ENCODE data around the gene SYTL4. TPM values are rescaled to one million over a fixed set of nuclear protein-coding genes. Genes with fewer than 3 reads are reported as not detected.

Gene SYTL4
- total and polyA plus RNA-seq, 2 of the 13 experiments (the other 11 are each of a cell fraction or from before 2014, with no cell fraction given) = 0.41 to 0.73 TPM

DNA sequence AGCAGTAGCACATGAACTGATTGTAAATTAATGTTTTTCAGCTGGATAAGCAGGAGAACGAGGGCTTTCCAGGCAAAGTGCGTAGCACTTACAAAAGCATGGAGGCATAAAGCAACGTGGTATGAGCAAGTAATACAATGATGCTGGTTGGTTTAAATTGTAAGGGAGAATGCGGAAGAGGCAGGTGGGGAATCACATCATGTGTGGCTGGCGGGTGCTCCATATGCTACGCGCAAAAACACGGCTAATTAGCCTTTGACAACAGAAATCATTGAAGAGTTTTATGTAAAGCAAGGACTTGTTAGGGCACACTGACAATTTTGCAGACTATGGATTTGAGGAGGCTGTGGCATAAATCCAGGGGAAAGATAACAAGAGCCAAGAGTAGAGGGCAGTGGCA, 14.6 kb downstream of the SYTL4 start:
- Histone ChIP-seq H3K4me2 (ENCODE audit: low read depth, low read length) (no peak overlapping the region), H4K20me1 (ENCODE audit: insufficient read depth, low read length) (no peaks in the 10 kb centered on the region), H3K27me3 (ENCODE audit: control insufficient read depth in 1 of 2, insufficient read depth in 2 of 2, low read length in 2 of 2) (no peaks in the 10 kb centered on the region), H3K79me2 (ENCODE audit: insufficient read depth, low read length) (no peaks in the 10 kb centered on the region), H2AFZ (ENCODE audit: low read length) (no peak overlapping the region), H3K9ac (ENCODE audit: insufficient read depth, low read depth, low read length) (no peak overlapping the region), H3K9me3 (ENCODE audit: low read length) (no peaks in the 10 kb centered on the region), H3K36me3 (replicated peaks in 1 of 2; ENCODE audit: control insufficient read depth in 1 of 2, insufficient read depth in 2 of 2, low read length in 2 of 2) (no peaks in the 10 kb centered on the region), H3K4me1 (ENCODE audit: insufficient read depth, low read length) (no peaks in the 10 kb centered on the region), H3K4me3 (replicated peaks in 1 of 3; ENCODE audit: insufficient read depth in 1 of 3, low read depth in 2 of 3, low read length in 3 of 3) (no peak overlapping the region), H3K27ac (ENCODE audit: extremely low read length, insufficient read depth, low read length) (no peak overlapping the region)
- CTCF ChIA-PET (ENCODE audit: low intra/inter-chr PET ratio, low total read pairs) = no interaction called here
- no peak for FAIRE-seq
- no peak for DNase-seq (ENCODE audit: low spot score)
- POLR2A ChIA-PET = no interaction called here
- no TSS peak for BruUV-seq (replicated peaks)
- in situ Hi-C loops (cut with HindIII; ENCODE audit: extremely low pct_ligation_motif_present, low pct_unique_long_range_greater_than_20kb) (no loop called here), intact Hi-C loops (cut with micrococcal nuclease; ENCODE audit: unreplicated experiment) (no loop called here)
- ATAC-seq = no peak
- WGBS (ENCODE audit: low lambda C conversion rate) = 56% methylated on average over 8 of the region's 8 CpGs
- TF ChIP-seq NR1H2 (CRISPR knock-in tag; IDR thresholded peaks at IDR 0.05; ENCODE audit: borderline replicate concordance, low read depth) (no peak), RBFOX2 (IDR thresholded peaks at IDR 0.05; ENCODE audit: low read depth, low read length) (no peak), RFXANK (CRISPR knock-in tag; IDR thresholded peaks at IDR 0.05) (no peak), CREB1 (IDR thresholded peaks at IDR 0.05) (no peak), CREB1 (CRISPR knock-in tag; IDR thresholded peaks at IDR 0.05) (no peak), EP300 (IDR thresholded peaks at IDR 0.05; ENCODE audit: low read depth in 2 of 2, low read length in 2 of 2) (no peak), EP300 (CRISPR knock-in tag; IDR thresholded peaks at IDR 0.05; ENCODE audit: borderline replicate concordance) (no peak), ZNF556 (CRISPR knock-in tag; IDR thresholded peaks at IDR 0.05; ENCODE audit: borderline replicate concordance) (no peak), ZNF30 (CRISPR knock-in tag; IDR thresholded peaks at IDR 0.05) (no peak), FOSL2 (CRISPR knock-in tag; IDR thresholded peaks at IDR 0.05) (no peak)
- TF ChIP-seq, protein P1, sequence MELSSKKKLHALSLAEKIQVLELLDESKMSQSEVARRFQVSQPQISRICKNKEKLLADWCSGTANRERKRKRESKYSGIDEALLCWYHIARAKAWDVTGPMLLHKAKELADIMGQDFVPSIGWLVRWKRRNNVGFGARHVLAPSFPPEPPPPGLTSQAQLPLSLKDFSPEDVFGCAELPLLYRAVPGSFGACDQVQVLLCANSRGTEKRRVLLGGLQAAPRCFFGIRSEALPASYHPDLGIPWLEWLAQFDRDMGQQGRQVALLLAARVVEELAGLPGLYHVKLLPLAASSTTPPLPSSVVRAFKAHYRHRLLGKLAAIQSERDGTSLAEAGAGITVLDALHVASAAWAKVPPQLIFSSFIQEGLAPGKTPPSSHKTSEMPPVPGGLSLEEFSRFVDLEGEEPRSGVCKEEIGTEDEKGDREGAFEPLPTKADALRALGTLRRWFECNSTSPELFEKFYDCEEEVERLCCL (CRISPR knock-in tag; IDR thresholded peaks at IDR 0.05; ENCODE audit: borderline replicate concordance) = no peak
- TF ChIP-seq, protein P2, sequence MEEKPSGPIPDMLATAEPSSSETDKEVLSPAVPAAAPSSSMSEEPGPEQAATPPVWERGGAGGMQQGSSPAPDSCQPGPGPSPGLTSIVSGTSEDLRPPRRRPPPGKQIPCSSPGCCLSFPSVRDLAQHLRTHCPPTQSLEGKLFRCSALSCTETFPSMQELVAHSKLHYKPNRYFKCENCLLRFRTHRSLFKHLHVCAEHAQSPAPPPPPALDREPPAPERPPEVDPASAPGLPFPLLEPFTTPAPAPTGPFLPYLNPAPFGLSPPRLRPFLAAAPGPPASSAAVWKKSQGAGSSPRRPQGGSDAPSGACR (CRISPR knock-in tag; IDR thresholded peaks at IDR 0.05) = no peak
- TF ChIP-seq, protein P3, sequence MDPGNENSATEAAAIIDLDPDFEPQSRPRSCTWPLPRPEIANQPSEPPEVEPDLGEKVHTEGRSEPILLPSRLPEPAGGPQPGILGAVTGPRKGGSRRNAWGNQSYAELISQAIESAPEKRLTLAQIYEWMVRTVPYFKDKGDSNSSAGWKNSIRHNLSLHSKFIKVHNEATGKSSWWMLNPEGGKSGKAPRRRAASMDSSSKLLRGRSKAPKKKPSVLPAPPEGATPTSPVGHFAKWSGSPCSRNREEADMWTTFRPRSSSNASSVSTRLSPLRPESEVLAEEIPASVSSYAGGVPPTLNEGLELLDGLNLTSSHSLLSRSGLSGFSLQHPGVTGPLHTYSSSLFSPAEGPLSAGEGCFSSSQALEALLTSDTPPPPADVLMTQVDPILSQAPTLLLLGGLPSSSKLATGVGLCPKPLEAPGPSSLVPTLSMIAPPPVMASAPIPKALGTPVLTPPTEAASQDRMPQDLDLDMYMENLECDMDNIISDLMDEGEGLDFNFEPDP (CRISPR knock-in tag; conservative IDR thresholded peaks at IDR 0.05) = no peak
- TF ChIP-seq, protein P4, sequence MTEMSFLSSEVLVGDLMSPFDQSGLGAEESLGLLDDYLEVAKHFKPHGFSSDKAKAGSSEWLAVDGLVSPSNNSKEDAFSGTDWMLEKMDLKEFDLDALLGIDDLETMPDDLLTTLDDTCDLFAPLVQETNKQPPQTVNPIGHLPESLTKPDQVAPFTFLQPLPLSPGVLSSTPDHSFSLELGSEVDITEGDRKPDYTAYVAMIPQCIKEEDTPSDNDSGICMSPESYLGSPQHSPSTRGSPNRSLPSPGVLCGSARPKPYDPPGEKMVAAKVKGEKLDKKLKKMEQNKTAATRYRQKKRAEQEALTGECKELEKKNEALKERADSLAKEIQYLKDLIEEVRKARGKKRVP (CRISPR knock-in tag; IDR thresholded peaks at IDR 0.05) = no peak
- TF ChIP-seq, protein P5, sequence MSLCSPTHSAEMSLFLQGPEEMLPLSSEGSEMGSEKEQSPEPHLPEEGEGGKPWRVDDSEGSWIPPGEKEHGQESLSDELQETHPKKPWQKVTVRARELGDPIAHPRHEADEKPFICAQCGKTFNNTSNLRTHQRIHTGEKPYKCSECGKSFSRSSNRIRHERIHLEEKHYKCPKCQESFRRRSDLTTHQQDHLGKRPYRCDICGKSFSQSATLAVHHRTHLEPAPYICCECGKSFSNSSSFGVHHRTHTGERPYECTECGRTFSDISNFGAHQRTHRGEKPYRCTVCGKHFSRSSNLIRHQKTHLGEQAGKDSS (CRISPR knock-in tag; IDR thresholded peaks at IDR 0.05; ENCODE audit: borderline replicate concordance, low read depth) = no peak
- TF ChIP-seq, protein P6, sequence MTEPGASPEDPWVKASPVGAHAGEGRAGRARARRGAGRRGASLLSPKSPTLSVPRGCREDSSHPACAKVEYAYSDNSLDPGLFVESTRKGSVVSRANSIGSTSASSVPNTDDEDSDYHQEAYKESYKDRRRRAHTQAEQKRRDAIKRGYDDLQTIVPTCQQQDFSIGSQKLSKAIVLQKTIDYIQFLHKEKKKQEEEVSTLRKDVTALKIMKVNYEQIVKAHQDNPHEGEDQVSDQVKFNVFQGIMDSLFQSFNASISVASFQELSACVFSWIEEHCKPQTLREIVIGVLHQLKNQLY (CRISPR knock-in tag; IDR thresholded peaks at IDR 0.05) = no peak
- TF ChIP-seq, protein P7, sequence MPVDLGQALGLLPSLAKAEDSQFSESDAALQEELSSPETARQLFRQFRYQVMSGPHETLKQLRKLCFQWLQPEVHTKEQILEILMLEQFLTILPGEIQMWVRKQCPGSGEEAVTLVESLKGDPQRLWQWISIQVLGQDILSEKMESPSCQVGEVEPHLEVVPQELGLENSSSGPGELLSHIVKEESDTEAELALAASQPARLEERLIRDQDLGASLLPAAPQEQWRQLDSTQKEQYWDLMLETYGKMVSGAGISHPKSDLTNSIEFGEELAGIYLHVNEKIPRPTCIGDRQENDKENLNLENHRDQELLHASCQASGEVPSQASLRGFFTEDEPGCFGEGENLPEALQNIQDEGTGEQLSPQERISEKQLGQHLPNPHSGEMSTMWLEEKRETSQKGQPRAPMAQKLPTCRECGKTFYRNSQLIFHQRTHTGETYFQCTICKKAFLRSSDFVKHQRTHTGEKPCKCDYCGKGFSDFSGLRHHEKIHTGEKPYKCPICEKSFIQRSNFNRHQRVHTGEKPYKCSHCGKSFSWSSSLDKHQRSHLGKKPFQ (CRISPR knock-in tag; IDR thresholded peaks at IDR 0.05; ENCODE audit: insufficient replicate concordance) = no peak

Measured in HepG2 (cell line).